ENCODE data around the gene ZMYND8. TPM values are rescaled to one million over a fixed set of nuclear protein-coding genes. Genes with fewer than 3 reads are reported as not detected.

ZMYND8 gene
- total RNA-seq, 1 experiment from 2014 or later = 50.7 TPM

DNA sequence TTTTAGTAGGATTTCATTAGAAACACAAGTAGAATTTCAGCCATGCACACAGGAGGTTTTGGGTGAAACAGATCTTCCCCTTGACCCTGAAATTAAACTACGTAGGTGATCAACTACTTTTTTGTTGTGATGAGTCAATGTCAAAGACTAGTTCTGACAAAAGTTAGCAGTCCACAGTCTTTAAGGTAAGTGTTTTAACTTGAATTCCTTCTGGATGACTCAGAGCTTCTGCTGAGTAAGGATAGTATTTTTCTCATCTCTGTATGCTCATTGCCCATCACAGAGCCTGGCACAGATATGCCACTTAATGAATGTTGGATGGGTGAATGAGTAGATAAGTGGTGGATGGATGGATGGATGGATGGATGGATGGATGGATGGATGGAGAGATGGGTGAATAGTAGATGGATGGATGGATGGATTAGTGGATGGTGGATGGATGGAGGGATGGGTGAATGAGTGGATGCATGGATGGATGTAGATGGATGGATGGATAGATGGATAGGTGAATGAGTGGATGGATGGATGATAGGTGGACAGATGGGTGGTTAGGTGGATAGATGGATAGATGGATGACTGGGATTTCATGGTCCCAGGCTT lies 165.3 kb downstream of the ZMYND8 start:
- intact Hi-C loops (cut with micrococcal nuclease; ENCODE audit: unreplicated experiment) = no loop called here
- CTCF ChIA-PET = no interaction called here
- Histone ChIP-seq H3K4me3 (ENCODE audit: low read depth in 2 of 2, low read length in 2 of 2) (no peak overlapping the region), H3K9me3 (ENCODE audit: control insufficient read depth, insufficient read depth, low read depth, low read length) (no peaks in the 10 kb centered on the region), H3K27ac (ENCODE audit: low read length) (no peak overlapping the region), H3K4me1 (ENCODE audit: control insufficient read depth, insufficient read depth, low read length) (no peaks in the 10 kb centered on the region), H3K36me3 (ENCODE audit: control insufficient read depth, insufficient read depth, low read length) (no peaks in the 10 kb centered on the region), H3K27me3 (ENCODE audit: control insufficient read depth, insufficient read depth, low read length) (no peaks in the 10 kb centered on the region)
- POLR2A ChIA-PET = no interaction called here
- ATAC-seq = no peak
- TF ChIP-seq TCF7L2 (IDR thresholded peaks at IDR 0.05; ENCODE audit: low read depth, low read length) = no peak
- no peak for TF ChIP-seq POLR2AphosphoS5 (IDR thresholded peaks at IDR 0.05; ENCODE audit: low read depth, low read length)
- TF ChIP-seq, protein P1, sequence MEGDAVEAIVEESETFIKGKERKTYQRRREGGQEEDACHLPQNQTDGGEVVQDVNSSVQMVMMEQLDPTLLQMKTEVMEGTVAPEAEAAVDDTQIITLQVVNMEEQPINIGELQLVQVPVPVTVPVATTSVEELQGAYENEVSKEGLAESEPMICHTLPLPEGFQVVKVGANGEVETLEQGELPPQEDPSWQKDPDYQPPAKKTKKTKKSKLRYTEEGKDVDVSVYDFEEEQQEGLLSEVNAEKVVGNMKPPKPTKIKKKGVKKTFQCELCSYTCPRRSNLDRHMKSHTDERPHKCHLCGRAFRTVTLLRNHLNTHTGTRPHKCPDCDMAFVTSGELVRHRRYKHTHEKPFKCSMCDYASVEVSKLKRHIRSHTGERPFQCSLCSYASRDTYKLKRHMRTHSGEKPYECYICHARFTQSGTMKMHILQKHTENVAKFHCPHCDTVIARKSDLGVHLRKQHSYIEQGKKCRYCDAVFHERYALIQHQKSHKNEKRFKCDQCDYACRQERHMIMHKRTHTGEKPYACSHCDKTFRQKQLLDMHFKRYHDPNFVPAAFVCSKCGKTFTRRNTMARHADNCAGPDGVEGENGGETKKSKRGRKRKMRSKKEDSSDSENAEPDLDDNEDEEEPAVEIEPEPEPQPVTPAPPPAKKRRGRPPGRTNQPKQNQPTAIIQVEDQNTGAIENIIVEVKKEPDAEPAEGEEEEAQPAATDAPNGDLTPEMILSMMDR (IDR thresholded peaks at IDR 0.05) = no peak
- no peak for TF ChIP-seq SIN3A (IDR thresholded peaks at IDR 0.05; ENCODE audit: borderline replicate concordance, insufficient read depth, low read depth, low read length)
- TF ChIP-seq, protein P2, sequence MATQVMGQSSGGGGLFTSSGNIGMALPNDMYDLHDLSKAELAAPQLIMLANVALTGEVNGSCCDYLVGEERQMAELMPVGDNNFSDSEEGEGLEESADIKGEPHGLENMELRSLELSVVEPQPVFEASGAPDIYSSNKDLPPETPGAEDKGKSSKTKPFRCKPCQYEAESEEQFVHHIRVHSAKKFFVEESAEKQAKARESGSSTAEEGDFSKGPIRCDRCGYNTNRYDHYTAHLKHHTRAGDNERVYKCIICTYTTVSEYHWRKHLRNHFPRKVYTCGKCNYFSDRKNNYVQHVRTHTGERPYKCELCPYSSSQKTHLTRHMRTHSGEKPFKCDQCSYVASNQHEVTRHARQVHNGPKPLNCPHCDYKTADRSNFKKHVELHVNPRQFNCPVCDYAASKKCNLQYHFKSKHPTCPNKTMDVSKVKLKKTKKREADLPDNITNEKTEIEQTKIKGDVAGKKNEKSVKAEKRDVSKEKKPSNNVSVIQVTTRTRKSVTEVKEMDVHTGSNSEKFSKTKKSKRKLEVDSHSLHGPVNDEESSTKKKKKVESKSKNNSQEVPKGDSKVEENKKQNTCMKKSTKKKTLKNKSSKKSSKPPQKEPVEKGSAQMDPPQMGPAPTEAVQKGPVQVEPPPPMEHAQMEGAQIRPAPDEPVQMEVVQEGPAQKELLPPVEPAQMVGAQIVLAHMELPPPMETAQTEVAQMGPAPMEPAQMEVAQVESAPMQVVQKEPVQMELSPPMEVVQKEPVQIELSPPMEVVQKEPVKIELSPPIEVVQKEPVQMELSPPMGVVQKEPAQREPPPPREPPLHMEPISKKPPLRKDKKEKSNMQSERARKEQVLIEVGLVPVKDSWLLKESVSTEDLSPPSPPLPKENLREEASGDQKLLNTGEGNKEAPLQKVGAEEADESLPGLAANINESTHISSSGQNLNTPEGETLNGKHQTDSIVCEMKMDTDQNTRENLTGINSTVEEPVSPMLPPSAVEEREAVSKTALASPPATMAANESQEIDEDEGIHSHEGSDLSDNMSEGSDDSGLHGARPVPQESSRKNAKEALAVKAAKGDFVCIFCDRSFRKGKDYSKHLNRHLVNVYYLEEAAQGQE (IDR thresholded peaks at IDR 0.05; ENCODE audit: insufficient read depth in 1 of 2, low read depth in 2 of 2, low read length in 1 of 2) = no peak
- no TSS peak for BruUV-seq (replicated peaks)
- in situ Hi-C loops (cut with HindIII; ENCODE audit: low pct_unique_long_range_greater_than_20kb, low sequenced_read_pairs) = no loop called here
- no peak for DNase-seq (ENCODE audit: low read depth, low spot score)

DNA sequence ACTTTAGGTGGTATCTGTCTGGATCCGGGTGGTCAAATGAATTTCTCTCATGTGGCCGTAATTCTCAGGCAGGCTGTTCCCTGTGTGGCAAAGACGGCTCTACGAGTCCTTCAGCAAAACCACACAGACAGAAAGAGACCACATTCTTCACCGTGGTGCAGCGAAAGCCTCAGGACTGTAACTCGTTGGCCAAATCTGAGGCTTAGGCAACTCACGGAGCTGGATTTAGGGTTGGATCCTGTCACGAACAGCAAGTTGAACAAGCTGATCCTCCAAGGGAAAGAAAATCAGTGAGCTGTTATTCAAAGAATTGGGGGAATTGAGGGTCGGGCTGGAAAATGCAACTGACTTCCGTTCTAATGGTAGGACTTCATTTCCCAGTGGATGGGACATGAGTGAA lies 167.4 kb downstream of the ZMYND8 start:
- POLR2A ChIA-PET = no interaction called here
- ATAC-seq (no peak), DNase-seq (ENCODE audit: low read depth, low spot score) (no peak)
- no peak overlapping the region for H3K27ac ChIP-seq (ENCODE audit: low read length)
- CTCF ChIA-PET = interaction anchor here (0.6 kb wide), 2 partner anchors 315 to 454 kb away, joined by 5 read pairs; no protein-coding TSS in a partner anchor
- intact Hi-C loops (cut with micrococcal nuclease; ENCODE audit: unreplicated experiment) (no loop called here), in situ Hi-C loops (cut with HindIII; ENCODE audit: low pct_unique_long_range_greater_than_20kb, low sequenced_read_pairs) (no loop called here)
- H3K9me3 ChIP-seq (ENCODE audit: control insufficient read depth, insufficient read depth, low read depth, low read length) = no peaks in the 10 kb centered on the region
- H3K27me3 ChIP-seq (ENCODE audit: control insufficient read depth, insufficient read depth, low read length) = no peaks in the 10 kb centered on the region
- no peak overlapping the region for H3K4me3 ChIP-seq (ENCODE audit: low read depth in 2 of 2, low read length in 2 of 2)
- no peaks in the 10 kb centered on the region for H3K36me3 ChIP-seq (ENCODE audit: control insufficient read depth, insufficient read depth, low read length)
- no peaks in the 10 kb centered on the region for H3K4me1 ChIP-seq (ENCODE audit: control insufficient read depth, insufficient read depth, low read length)
- BruUV-seq (replicated peaks) = no TSS peak
- no peak for TF ChIP-seq POLR2AphosphoS5 (IDR thresholded peaks at IDR 0.05; ENCODE audit: low read depth, low read length)
- TF ChIP-seq, protein P1 (IDR thresholded peaks at IDR 0.05) = no peak
- TF ChIP-seq TCF7L2 (IDR thresholded peaks at IDR 0.05; ENCODE audit: low read depth, low read length) = no peak
- TF ChIP-seq, protein P2 (IDR thresholded peaks at IDR 0.05; ENCODE audit: insufficient read depth in 1 of 2, low read depth in 2 of 2, low read length in 1 of 2) = no peak
- no peak for TF ChIP-seq SIN3A (IDR thresholded peaks at IDR 0.05; ENCODE audit: borderline replicate concordance, insufficient read depth, low read depth, low read length)

Measured in Panc1 (cell line).